Liver (tissue), 3 donors: ENCODE measurements around the gene FREM2.

Experiments used
- ATF3 ChIP-seq: IDR thresholded peaks from 2 replicates; pipeline ENCODE4 v1.6.1; 2016; ENCODE audit warnings: antibody characterized with exemption
- CTCF ChIP-seq: fragments of 150-350 bp; IDR thresholded peaks from 2 replicates; pipeline ENCODE4 v1.5.1; 2017; ENCODE audit warnings: improper control_type of control experiment, low read depth, low read length; ENCODE audit not compliant: missing input control
- EGR1 ChIP-seq, 2 donors: IDR thresholded peaks; 2 replicates each; pipeline ENCODE4 v1.6.1; 2016 to 2018; ENCODE audit warnings: antibody characterized with exemption in 2 of 2, low read depth in 2 of 2
- GABPA ChIP-seq, 2 donors: IDR thresholded peaks in 1 of 2; conservative IDR thresholded peaks in 1 of 2; 2 replicates each; pipeline ENCODE4 v1.6.1; 2016; ENCODE audit warnings: antibody characterized with exemption in 2 of 2, mild to moderate bottlenecking in 1 of 2, moderate library complexity in 1 of 2
- HNF4G ChIP-seq: IDR thresholded peaks from 2 replicates; pipeline ENCODE4 v1.6.1; 2016; ENCODE audit warnings: antibody characterized with exemption
- JUND ChIP-seq, 2 donors: IDR thresholded peaks; 2 replicates each; pipeline ENCODE4 v1.6.1; 2016; ENCODE audit warnings: antibody characterized with exemption in 2 of 2
- MAX ChIP-seq: IDR thresholded peaks from 2 replicates; pipeline ENCODE4 v1.6.1; 2016; ENCODE audit warnings: antibody characterized with exemption
- NR2F2 ChIP-seq: IDR thresholded peaks from 2 replicates; pipeline ENCODE4 v1.6.1; 2016; ENCODE audit warnings: antibody characterized with exemption
- REST ChIP-seq: IDR thresholded peaks from 2 replicates; pipeline ENCODE4 v1.6.1; 2016; ENCODE audit warnings: antibody characterized with exemption, mild to moderate bottlenecking
- SP1 ChIP-seq: IDR thresholded peaks from 2 replicates; pipeline ENCODE4 v1.6.1; 2018; ENCODE audit warnings: antibody characterized with exemption, mild to moderate bottlenecking
- TAF1 ChIP-seq: conservative IDR thresholded peaks from 2 replicates; pipeline ENCODE4 v1.6.1; 2016; ENCODE audit warnings: antibody characterized with exemption, mild to moderate bottlenecking
- donor health status: healthy.
- donor health status: healthy.

- TF ChIP-seq CTCF: no peak
- TF ChIP-seq SP1: no peak
- TF ChIP-seq JUND (IDR thresholded peaks at IDR 0.05): no peak
- TF ChIP-seq NR2F2: no peak
- TF ChIP-seq TAF1: no peak
- no peak for TF ChIP-seq MAX
- no peak for TF ChIP-seq EGR1 (IDR thresholded peaks at IDR 0.05; ENCODE audit: low read depth in 2 of 2)
- TF ChIP-seq REST: no peak
- no peak for TF ChIP-seq HNF4G
- no peak for TF ChIP-seq GABPA (IDR thresholded peaks at IDR 0.05 in 1 of 2, conservative IDR thresholded peaks at IDR 0.05 in 1 of 2)
- no peak for TF ChIP-seq ATF3
Measured at GRCh38 chr13:38664906-38665305, 22.0 kb upstream of the FREM2 start.
